CD8-positive, alpha-beta memory T cell (primary cell): Measurements from ENCODE around the gene AGAP1. TPM values are rescaled to one million over a fixed set of nuclear protein-coding genes. Genes with fewer than 3 reads are reported as not detected.
A peak's percentile ranks its signal among the peaks of the same experiment; 100 is the strongest.

ENCODE experiments used
- CTCF ChIA-PET: fragments of 350-600 bp; sonication (Branson Sonifier 250); formaldehyde crosslinking; loops from one replicate; lab custom pipeline; 2021; ENCODE audit warnings: antibody characterized with exemption; lab: Charles Lee
- POLR2A ChIA-PET: fragments of 350-600 bp; sonication (Branson Sonifier 250); formaldehyde crosslinking; loops from one replicate; lab custom pipeline; 2021; ENCODE audit warnings: antibody characterized with exemption; lab: Charles Lee
- DNase-seq, 5 donors: peaks; one replicate each; pipeline versions ENCODE4 v3.0.0 to v3.0.0-alpha.2; 2020 to 2022; ENCODE audit warnings: mixed read lengths in 1 of 5
- H3K27ac ChIP-seq: one replicate; pipeline ENCODE4 v1.7.0; 2013; ENCODE audit warnings: low read depth, mild to moderate bottlenecking, low read length, moderate library complexity
- H3K27me3 ChIP-seq: 2 replicates; pipeline ENCODE4 v1.7.0; 2013; ENCODE audit warnings: low read length, mild to moderate bottlenecking; ENCODE audit not compliant: insufficient read depth, poor library complexity, severe bottlenecking
- H3K36me3 ChIP-seq: 2 replicates; pipeline ENCODE4 v1.7.0; 2013; ENCODE audit warnings: mild to moderate bottlenecking, low read length, moderate library complexity; ENCODE audit not compliant: insufficient read depth
- H3K4me1 ChIP-seq: 2 replicates; pipeline ENCODE4 v1.7.0; 2013; ENCODE audit warnings: mild to moderate bottlenecking, low read length, moderate library complexity; ENCODE audit not compliant: insufficient read depth
- H3K4me3 ChIP-seq: 2 replicates; pipeline ENCODE4 v1.7.0; 2013; ENCODE audit warnings: mild to moderate bottlenecking, low read length
- H3K9me3 ChIP-seq: 2 replicates; pipeline ENCODE4 v1.7.0; 2013; ENCODE audit warnings: mild to moderate bottlenecking, low read length
- H3K27ac Mint-ChIP-seq, 8 donors: one replicate each; pipeline ENCODE4 v1.8.0; 2020 to 2021; ENCODE audit warnings: mixed read lengths in 8 of 8, mild to moderate bottlenecking in 6 of 8, inconsistent platforms in 3 of 8, moderate library complexity in 3 of 8
- H3K27me3 Mint-ChIP-seq, 2 donors: one replicate each; pipeline ENCODE4 v1.8.0; 2020 to 2021; ENCODE audit warnings: mixed read lengths in 2 of 2, mild to moderate bottlenecking in 1 of 2, moderate library complexity in 1 of 2
- H3K36me3 Mint-ChIP-seq, 3 donors: one replicate each; pipeline ENCODE4 v1.8.0; 2020 to 2021; ENCODE audit warnings: mixed read lengths in 3 of 3, inconsistent platforms in 1 of 3, mild to moderate bottlenecking in 1 of 3
- H3K4me1 Mint-ChIP-seq, 3 donors: one replicate each; pipeline ENCODE4 v1.8.0; 2020 to 2021; ENCODE audit warnings: mixed read lengths in 3 of 3, inconsistent platforms in 1 of 3, mild to moderate bottlenecking in 1 of 3
- H3K4me3 Mint-ChIP-seq, 7 donors: one replicate each; pipeline ENCODE4 v1.8.0; 2020 to 2021; ENCODE audit warnings: mixed read lengths in 7 of 7, mild to moderate bottlenecking in 6 of 7, moderate library complexity in 4 of 7, inconsistent platforms in 2 of 7
- H3K9me3 Mint-ChIP-seq, 5 donors: one replicate each; pipeline ENCODE4 v1.8.0; 2020 to 2022; ENCODE audit warnings: mixed read lengths in 5 of 5, mild to moderate bottlenecking in 3 of 5, moderate library complexity in 2 of 5, inconsistent platforms in 1 of 5
- polyA plus RNA-seq: library from polyadenylated mRNA; unstranded; fragments of 300-500 nt; fragmentation: Illumina TruSeq; gene quantifications from one replicate; pipeline ENCODE4 v1.2.3, GENCODE V29; 2021
- total RNA-seq, 2 experiments: library from RNA; stranded (reverse); gene quantifications; one replicate each; pipeline ENCODE4 v1.2.3, GENCODE V29; 2021

Gene AGAP1
- total and polyA plus RNA-seq, 3 experiments from 2014 or later: 1.2 to 3.3 (median 2.7) TPM

- Mint-ChIP-seq H3K36me3 (peaks cover 0 to 2% (median 0%) of the 10 kb centered on the region in 3 donors), H3K4me3 (peak overlapping the region in 1 of 7 donors; percentile 5), H3K9me3 (no peaks in the 10 kb centered on the region), H3K4me1 (peaks cover 0 to 18% (median 16%) of the 10 kb centered on the region in 3 donors), H3K27ac (peak overlapping the region in 3 of 8 donors; percentile 18 to 51 (median 27)), H3K27me3 (peaks cover 0 to 4% of the 10 kb centered on the region in 2 donors)
- no peak overlapping the region for H3K4me3 ChIP-seq
- POLR2A ChIA-PET: no interaction called here
- no peak overlapping the region for H3K27ac ChIP-seq
- H3K9me3 ChIP-seq: no peaks in the 10 kb centered on the region
- H3K36me3 ChIP-seq: no peaks in the 10 kb centered on the region
- CTCF ChIA-PET: no interaction called here
- peak in 1 of 5 donors; percentile 29 for DNase-seq
- no peaks in the 10 kb centered on the region for H3K27me3 ChIP-seq
- no peaks in the 10 kb centered on the region for H3K4me1 ChIP-seq
Observed at GRCh38 chr2:235709969-235710879, 216.4 kb downstream of the AGAP1 start.

GRCh38 chr2:235710933-235711332 is 217.1 kb downstream of the AGAP1 start:
- POLR2A ChIA-PET: no interaction called here
- Mint-ChIP-seq H3K9me3 (no peaks in the 10 kb centered on the region), H3K36me3 (peaks cover 0 to 2% (median 0%) of the 10 kb centered on the region in 3 donors), H3K27me3 (peaks cover 2 to 4% of the 10 kb centered on the region in 2 donors), H3K27ac (peak overlapping the region in 1 of 8 donors; percentile 16), H3K4me1 (peaks cover 0 to 18% (median 17%) of the 10 kb centered on the region in 3 donors), H3K4me3 (no peak overlapping the region)
- Histone ChIP-seq H3K4me1 (no peaks in the 10 kb centered on the region), H3K27ac (no peak overlapping the region), H3K27me3 (no peaks in the 10 kb centered on the region), H3K4me3 (no peak overlapping the region), H3K9me3 (no peaks in the 10 kb centered on the region), H3K36me3 (no peaks in the 10 kb centered on the region)
- CTCF ChIA-PET: no interaction called here
- DNase-seq: no peak

GRCh38 chr2:235711527-235711926 is 217.7 kb downstream of the AGAP1 start:
- H3K4me3 Mint-ChIP-seq: no peak overlapping the region
- Histone ChIP-seq H3K27ac (no peak overlapping the region), H3K27me3 (no peaks in the 10 kb centered on the region), H3K9me3 (no peaks in the 10 kb centered on the region), H3K4me1 (no peaks in the 10 kb centered on the region), H3K4me3 (no peak overlapping the region), H3K36me3 (no peaks in the 10 kb centered on the region)
- ChIA-PET POLR2A (no interaction called here), CTCF (no interaction called here)
- peaks cover 4 to 6% of the 10 kb centered on the region in 2 donors for H3K27me3 Mint-ChIP-seq
- H3K4me1 Mint-ChIP-seq: peaks cover 0 to 19% (median 18%) of the 10 kb centered on the region in 3 donors
- no peak for DNase-seq
- peaks cover 0 to 2% (median 0%) of the 10 kb centered on the region in 3 donors for H3K36me3 Mint-ChIP-seq
- H3K27ac Mint-ChIP-seq: no peak overlapping the region
- peaks cover 0 to 1% (median 0%) of the 10 kb centered on the region in 5 donors for H3K9me3 Mint-ChIP-seq

GRCh38 chr2:235712176-235712575 is 218.3 kb downstream of the AGAP1 start:
- Histone ChIP-seq H3K4me3 (no peak overlapping the region), H3K27me3 (no peaks in the 10 kb centered on the region), H3K36me3 (no peaks in the 10 kb centered on the region), H3K27ac (no peak overlapping the region), H3K4me1 (no peaks in the 10 kb centered on the region), H3K9me3 (no peaks in the 10 kb centered on the region)
- Mint-ChIP-seq H3K27me3 (peaks cover 4 to 6% of the 10 kb centered on the region in 2 donors), H3K4me1 (peaks cover 0 to 19% (median 18%) of the 10 kb centered on the region in 3 donors), H3K36me3 (peaks cover 0 to 2% (median 0%) of the 10 kb centered on the region in 3 donors), H3K27ac (no peak overlapping the region), H3K9me3 (peaks cover 0 to 1% (median 0%) of the 10 kb centered on the region in 5 donors), H3K4me3 (no peak overlapping the region)
- CTCF ChIA-PET: no interaction called here
- POLR2A ChIA-PET: no interaction called here
- no peak for DNase-seq

GRCh38 chr2:235713189-235713588 is 219.3 kb downstream of the AGAP1 start:
- no peak overlapping the region for H3K4me3 ChIP-seq
- H3K27ac Mint-ChIP-seq: peak overlapping the region in 1 of 8 donors; percentile 36
- no peaks in the 10 kb centered on the region for H3K27me3 ChIP-seq
- DNase-seq: no peak
- no peaks in the 10 kb centered on the region for H3K9me3 ChIP-seq
- H3K4me3 Mint-ChIP-seq: no peak overlapping the region
- CTCF ChIA-PET: no interaction called here
- H3K27ac ChIP-seq: no peak overlapping the region
- POLR2A ChIA-PET: no interaction called here
- H3K27me3 Mint-ChIP-seq: peaks cover 4 to 6% of the 10 kb centered on the region in 2 donors
- peaks cover 0 to 14% (median 14%) of the 10 kb centered on the region in 3 donors for H3K4me1 Mint-ChIP-seq
- peaks cover 0 to 2% (median 0%) of the 10 kb centered on the region in 3 donors for H3K36me3 Mint-ChIP-seq
- no peaks in the 10 kb centered on the region for H3K36me3 ChIP-seq
- no peaks in the 10 kb centered on the region for H3K4me1 ChIP-seq
- H3K9me3 Mint-ChIP-seq: peaks cover 0 to 1% (median 0%) of the 10 kb centered on the region in 5 donors

GRCh38 chr2:235715601-235716000 is 221.8 kb downstream of the AGAP1 start:
- no peaks in the 10 kb centered on the region for H3K36me3 ChIP-seq
- peaks cover 4 to 6% of the 10 kb centered on the region in 2 donors for H3K27me3 Mint-ChIP-seq
- H3K9me3 ChIP-seq: no peaks in the 10 kb centered on the region
- H3K4me1 Mint-ChIP-seq: peaks cover 0 to 11% (median 8%) of the 10 kb centered on the region in 3 donors
- ChIA-PET POLR2A (no interaction called here), CTCF (no interaction called here)
- peak overlapping the region in 2 of 8 donors; percentile 17 to 58 for H3K27ac Mint-ChIP-seq
- peaks cover 0 to 1% (median 0%) of the 10 kb centered on the region in 5 donors for H3K9me3 Mint-ChIP-seq
- peaks cover 0 to 2% (median 0%) of the 10 kb centered on the region in 3 donors for H3K36me3 Mint-ChIP-seq
- no peak for DNase-seq
- H3K27ac ChIP-seq: no peak overlapping the region
- no peak overlapping the region for H3K4me3 Mint-ChIP-seq
- H3K27me3 ChIP-seq: no peaks in the 10 kb centered on the region
- no peak overlapping the region for H3K4me3 ChIP-seq
- H3K4me1 ChIP-seq: no peaks in the 10 kb centered on the region

- no peak overlapping the region for H3K4me3 Mint-ChIP-seq
- H3K27ac Mint-ChIP-seq: peak overlapping the region in 1 of 8 donors; percentile 64
- H3K36me3 ChIP-seq: no peaks in the 10 kb centered on the region
- DNase-seq: no peak
- no peak overlapping the region for H3K4me3 ChIP-seq
- POLR2A ChIA-PET: no interaction called here
- no peaks in the 10 kb centered on the region for H3K9me3 ChIP-seq
- H3K4me1 Mint-ChIP-seq: peaks cover 0 to 14% (median 12%) of the 10 kb centered on the region in 3 donors
- CTCF ChIA-PET: no interaction called here
- H3K27me3 ChIP-seq: no peaks in the 10 kb centered on the region
- no peaks in the 10 kb centered on the region for H3K4me1 ChIP-seq
- no peak overlapping the region for H3K27ac ChIP-seq
- peaks cover 0 to 2% (median 0%) of the 10 kb centered on the region in 3 donors for H3K36me3 Mint-ChIP-seq
- H3K27me3 Mint-ChIP-seq: peaks cover 4 to 9% of the 10 kb centered on the region in 2 donors
- peaks cover 0 to 1% (median 0%) of the 10 kb centered on the region in 5 donors for H3K9me3 Mint-ChIP-seq
Observed at GRCh38 chr2:235716875-235717496, 223.1 kb downstream of the AGAP1 start.
